HepG2 (cell line): ENCODE measurements around the gene CTNNBL1. TPM values are rescaled to one million over a fixed set of nuclear protein-coding genes. Genes with fewer than 3 reads are reported as not detected.
A peak's percentile ranks its signal among the peaks of the same experiment; 100 is the strongest.

Source experiments
- BORCS8-MEF2B ChIP-seq: sonication (generic); formaldehyde crosslinking; IDR thresholded peaks from 2 replicates; pipeline ENCODE4 v1.8.0; 2022; ENCODE audit warnings: mild to moderate bottlenecking, missing genetic modification reagents
- FIP1L1 ChIP-seq: fragments of 200-400 bp; formaldehyde crosslinking; IDR thresholded peaks from 2 replicates; pipeline ENCODE4 v1.6.1; 2018; ENCODE audit warnings: low read depth, mild to moderate bottlenecking, low read length, moderate library complexity, borderline replicate concordance; ENCODE audit not compliant: insufficient read depth
- HDAC2 ChIP-seq: sonication (generic); formaldehyde crosslinking; IDR thresholded peaks from 2 replicates; pipeline ENCODE4 v1.4.0; 2020; ENCODE audit warnings: missing genetic modification reagents
- IRX3 ChIP-seq: sonication (generic); formaldehyde crosslinking; IDR thresholded peaks from 2 replicates; pipeline ENCODE4 v1.8.1; 2023; ENCODE audit warnings: mild to moderate bottlenecking, low read depth, missing genetic modification reagents, borderline replicate concordance
- PHF20 ChIP-seq: sonication (generic); formaldehyde crosslinking; IDR thresholded peaks from 2 replicates; pipeline ENCODE4 v1.5.0; 2020; ENCODE audit warnings: mild to moderate bottlenecking, missing genetic modification reagents
- PITX1 ChIP-seq: sonication (generic); formaldehyde crosslinking; IDR thresholded peaks from 2 replicates; pipeline ENCODE4 v1.5.1; 2020; ENCODE audit warnings: mild to moderate bottlenecking, missing genetic modification reagents
- SMAD1 ChIP-seq: sonication (generic); formaldehyde crosslinking; IDR thresholded peaks from 2 replicates; pipeline ENCODE4 v1.4.0; 2020; ENCODE audit warnings: missing genetic modification reagents, low read depth, mild to moderate bottlenecking, borderline replicate concordance
- SP5 ChIP-seq: IDR thresholded peaks from 2 replicates; pipeline ENCODE4 v1.6.1; 2016; ENCODE audit warnings: low read depth, borderline replicate concordance
- XRCC5 ChIP-seq: fragments of 200-400 bp; formaldehyde crosslinking; optimal IDR thresholded peaks from 2 replicates; pipeline ENCODE3; 2017; ENCODE audit warnings: mild to moderate bottlenecking, low read length
- ZEB1 ChIP-seq: IDR thresholded peaks from 2 replicates; pipeline ENCODE4 v1.6.1; 2012; ENCODE audit warnings: mild to moderate bottlenecking, low read depth, inconsistent platforms; ENCODE audit not compliant: insufficient replicate concordance
- ZNF12 ChIP-seq: sonication (generic); formaldehyde crosslinking; IDR thresholded peaks from 2 replicates; pipeline ENCODE4 v1.5.0; 2020; ENCODE audit warnings: missing genetic modification reagents
- ZNF160 ChIP-seq: sonication (generic); formaldehyde crosslinking; IDR thresholded peaks from 2 replicates; pipeline ENCODE4 v1.8.0; 2022; ENCODE audit warnings: mild to moderate bottlenecking, inconsistent platforms, missing genetic modification reagents
- ZNF282 ChIP-seq: fragments of 450-650 bp; IDR thresholded peaks from 2 replicates; pipeline ENCODE4 v1.6.1; 2018; ENCODE audit not compliant: partially characterized antibody
- ZNF496 ChIP-seq: sonication (generic); formaldehyde crosslinking; IDR thresholded peaks from 2 replicates; pipeline ENCODE4 v1.8.1; 2023; ENCODE audit warnings: mild to moderate bottlenecking, moderate library complexity, missing genetic modification reagents; ENCODE audit not compliant: insufficient replicate concordance
- polyA plus RNA-seq, 8 experiments: library from polyadenylated mRNA; depleted of rRNA in 3 of 8; stranded (reverse) in 7 of 8; unstranded in 1 of 8; fragments of >200 nt; fragmentation: Illumina TruSeq in 4 of 8; extraction: Trizol in 4 of 8; gene quantifications; 2 replicates each; pipeline versions ENCODE4 v1.2.1 to v1.2.3, GENCODE V29; 2011 to 2016; ENCODE audit warnings: low read depth in 4 of 8, missing spikeins in 1 of 8, mixed read lengths in 1 of 8; ENCODE audit not compliant: insufficient read depth in 1 of 8
- total RNA-seq, 5 experiments: library from RNA; depleted of rRNA; stranded (reverse); fragments of >200 nt; fragmentation: Illumina TruSeq; extraction: Trizol; gene quantifications; 2 replicates each; pipeline ENCODE4 v1.2.3, GENCODE V29; 2016; ENCODE audit warnings: low read depth in 1 of 5
- TF ChIP-seq, protein P1 (sequence below): sonication (generic); formaldehyde crosslinking; IDR thresholded peaks from 2 replicates; pipeline ENCODE4 v1.4.0; 2020; ENCODE audit warnings: missing genetic modification reagents
- TF ChIP-seq, protein P2 (sequence below): sonication (generic); formaldehyde crosslinking; conservative IDR thresholded peaks from 2 replicates; pipeline ENCODE4 v1.4.0; 2020; ENCODE audit warnings: missing genetic modification reagents
- TF ChIP-seq, protein P3 (sequence below): sonication (generic); formaldehyde crosslinking; IDR thresholded peaks from 2 replicates; pipeline ENCODE4 v1.4.0; 2020; ENCODE audit warnings: missing genetic modification reagents

Gene CTNNBL1
- total and polyA plus RNA-seq, 2 of the 13 experiments (the other 11 are each of a cell fraction or from before 2014, with no cell fraction given): 49.3 to 94.6 TPM

DNA sequence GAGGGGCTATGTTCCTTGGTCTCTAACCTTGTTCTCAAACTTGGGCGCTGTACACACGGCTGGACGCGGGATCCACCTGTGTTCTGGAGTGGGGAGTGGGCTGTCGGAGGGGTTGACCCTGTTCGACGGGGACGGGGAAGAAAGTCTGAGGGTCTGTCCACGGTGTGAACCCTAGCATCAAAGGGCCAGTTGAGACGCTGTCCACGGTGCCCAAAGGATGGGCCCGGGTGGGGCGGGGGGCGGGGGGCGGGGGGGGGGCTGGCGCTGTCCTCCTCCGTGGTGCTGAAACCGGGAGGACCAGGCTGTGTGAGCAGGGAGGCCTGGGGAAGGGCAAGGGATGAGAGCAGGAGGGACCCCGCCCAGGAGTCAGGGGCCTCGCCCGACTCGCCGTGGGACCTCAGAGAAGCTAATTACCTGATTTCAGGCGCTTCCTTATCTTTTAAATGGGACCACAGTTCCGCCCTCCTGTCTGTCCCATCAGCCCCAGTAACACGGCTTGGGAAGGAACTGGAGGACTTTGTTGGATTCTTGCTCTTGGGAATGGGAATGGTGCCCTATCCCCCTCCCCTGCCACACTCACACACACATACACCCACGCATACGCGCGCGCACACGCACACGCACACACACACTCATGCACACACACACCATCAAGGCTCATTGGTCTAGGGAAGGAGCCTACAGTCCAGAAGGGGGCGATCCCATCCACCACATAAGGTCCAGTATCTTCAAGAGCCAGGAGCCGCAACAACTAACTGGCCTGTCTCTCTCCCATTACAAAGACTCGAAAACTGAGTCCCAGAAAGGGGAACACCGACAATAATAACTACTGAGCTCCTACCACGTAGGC is 208.0 kb downstream of the CTNNBL1 start (continued):
- TF ChIP-seq, protein P1, sequence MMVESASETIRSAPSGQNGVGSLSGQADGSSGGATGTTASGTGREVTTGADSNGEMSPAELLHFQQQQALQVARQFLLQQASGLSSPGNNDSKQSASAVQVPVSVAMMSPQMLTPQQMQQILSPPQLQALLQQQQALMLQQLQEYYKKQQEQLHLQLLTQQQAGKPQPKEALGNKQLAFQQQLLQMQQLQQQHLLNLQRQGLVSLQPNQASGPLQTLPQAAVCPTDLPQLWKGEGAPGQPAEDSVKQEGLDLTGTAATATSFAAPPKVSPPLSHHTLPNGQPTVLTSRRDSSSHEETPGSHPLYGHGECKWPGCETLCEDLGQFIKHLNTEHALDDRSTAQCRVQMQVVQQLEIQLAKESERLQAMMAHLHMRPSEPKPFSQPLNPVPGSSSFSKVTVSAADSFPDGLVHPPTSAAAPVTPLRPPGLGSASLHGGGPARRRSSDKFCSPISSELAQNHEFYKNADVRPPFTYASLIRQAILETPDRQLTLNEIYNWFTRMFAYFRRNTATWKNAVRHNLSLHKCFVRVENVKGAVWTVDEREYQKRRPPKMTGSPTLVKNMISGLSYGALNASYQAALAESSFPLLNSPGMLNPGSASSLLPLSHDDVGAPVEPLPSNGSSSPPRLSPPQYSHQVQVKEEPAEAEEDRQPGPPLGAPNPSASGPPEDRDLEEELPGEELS (CRISPR knock-in tag): no peak
- TF ChIP-seq, protein P2, sequence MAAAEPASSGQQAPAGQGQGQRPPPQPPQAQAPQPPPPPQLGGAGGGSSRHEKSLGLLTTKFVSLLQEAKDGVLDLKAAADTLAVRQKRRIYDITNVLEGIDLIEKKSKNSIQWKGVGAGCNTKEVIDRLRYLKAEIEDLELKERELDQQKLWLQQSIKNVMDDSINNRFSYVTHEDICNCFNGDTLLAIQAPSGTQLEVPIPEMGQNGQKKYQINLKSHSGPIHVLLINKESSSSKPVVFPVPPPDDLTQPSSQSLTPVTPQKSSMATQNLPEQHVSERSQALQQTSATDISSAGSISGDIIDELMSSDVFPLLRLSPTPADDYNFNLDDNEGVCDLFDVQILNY (CRISPR knock-in tag): no peak
- TF ChIP-seq SP5 (no peak), PITX1 (CRISPR knock-in tag) (0 out of 2 replicates have a peak, but pooled peaks have one; percentile 7), ZNF496 (CRISPR knock-in tag) (no peak), ZNF160 (CRISPR knock-in tag) (no peak), ZEB1 (no peak), ZNF12 (CRISPR knock-in tag) (no peak), BORCS8-MEF2B (CRISPR knock-in tag) (0 out of 2 replicates have a peak, but pooled peaks have one; percentile 25), IRX3 (no peak), SMAD1 (CRISPR knock-in tag) (0 out of 2 replicates have a peak, but pooled peaks have one; percentile 10), ZNF282 (no peak), PHF20 (CRISPR knock-in tag) (no peak), FIP1L1 (no peak), XRCC5 (peak; percentile 48), HDAC2 (CRISPR knock-in tag) (peak; percentile 8; the same call in 1 of the 2 replicates)
- TF ChIP-seq, protein P3, sequence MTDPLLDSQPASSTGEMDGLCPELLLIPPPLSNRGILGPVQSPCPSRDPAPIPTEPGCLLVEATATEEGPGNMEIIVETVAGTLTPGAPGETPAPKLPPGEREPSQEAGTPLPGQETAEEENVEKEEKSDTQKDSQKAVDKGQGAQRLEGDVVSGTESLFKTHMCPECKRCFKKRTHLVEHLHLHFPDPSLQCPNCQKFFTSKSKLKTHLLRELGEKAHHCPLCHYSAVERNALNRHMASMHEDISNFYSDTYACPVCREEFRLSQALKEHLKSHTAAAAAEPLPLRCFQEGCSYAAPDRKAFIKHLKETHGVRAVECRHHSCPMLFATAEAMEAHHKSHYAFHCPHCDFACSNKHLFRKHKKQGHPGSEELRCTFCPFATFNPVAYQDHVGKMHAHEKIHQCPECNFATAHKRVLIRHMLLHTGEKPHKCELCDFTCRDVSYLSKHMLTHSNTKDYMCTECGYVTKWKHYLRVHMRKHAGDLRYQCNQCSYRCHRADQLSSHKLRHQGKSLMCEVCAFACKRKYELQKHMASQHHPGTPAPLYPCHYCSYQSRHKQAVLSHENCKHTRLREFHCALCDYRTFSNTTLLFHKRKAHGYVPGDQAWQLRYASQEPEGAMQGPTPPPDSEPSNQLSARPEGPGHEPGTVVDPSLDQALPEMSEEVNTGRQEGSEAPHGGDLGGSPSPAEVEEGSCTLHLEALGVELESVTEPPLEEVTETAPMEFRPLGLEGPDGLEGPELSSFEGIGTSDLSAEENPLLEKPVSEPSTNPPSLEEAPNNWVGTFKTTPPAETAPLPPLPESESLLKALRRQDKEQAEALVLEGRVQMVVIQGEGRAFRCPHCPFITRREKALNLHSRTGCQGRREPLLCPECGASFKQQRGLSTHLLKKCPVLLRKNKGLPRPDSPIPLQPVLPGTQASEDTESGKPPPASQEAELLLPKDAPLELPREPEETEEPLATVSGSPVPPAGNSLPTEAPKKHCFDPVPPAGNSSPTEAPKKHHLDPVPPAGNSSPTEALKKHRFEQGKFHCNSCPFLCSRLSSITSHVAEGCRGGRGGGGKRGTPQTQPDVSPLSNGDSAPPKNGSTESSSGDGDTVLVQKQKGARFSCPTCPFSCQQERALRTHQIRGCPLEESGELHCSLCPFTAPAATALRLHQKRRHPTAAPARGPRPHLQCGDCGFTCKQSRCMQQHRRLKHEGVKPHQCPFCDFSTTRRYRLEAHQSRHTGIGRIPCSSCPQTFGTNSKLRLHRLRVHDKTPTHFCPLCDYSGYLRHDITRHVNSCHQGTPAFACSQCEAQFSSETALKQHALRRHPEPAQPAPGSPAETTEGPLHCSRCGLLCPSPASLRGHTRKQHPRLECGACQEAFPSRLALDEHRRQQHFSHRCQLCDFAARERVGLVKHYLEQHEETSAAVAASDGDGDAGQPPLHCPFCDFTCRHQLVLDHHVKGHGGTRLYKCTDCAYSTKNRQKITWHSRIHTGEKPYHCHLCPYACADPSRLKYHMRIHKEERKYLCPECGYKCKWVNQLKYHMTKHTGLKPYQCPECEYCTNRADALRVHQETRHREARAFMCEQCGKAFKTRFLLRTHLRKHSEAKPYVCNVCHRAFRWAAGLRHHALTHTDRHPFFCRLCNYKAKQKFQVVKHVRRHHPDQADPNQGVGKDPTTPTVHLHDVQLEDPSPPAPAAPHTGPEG: no peak
